ENCODE results near the gene HDAC4.

HDAC4 gene

GRCh38 chr2:239193925-239194677 is 206.7 kb downstream of the HDAC4 start:
- DNase-seq = no peak

- no peak for DNase-seq
Measured at GRCh38 chr2:239193401-239193811, 207.4 kb downstream of the HDAC4 start.

DNA sequence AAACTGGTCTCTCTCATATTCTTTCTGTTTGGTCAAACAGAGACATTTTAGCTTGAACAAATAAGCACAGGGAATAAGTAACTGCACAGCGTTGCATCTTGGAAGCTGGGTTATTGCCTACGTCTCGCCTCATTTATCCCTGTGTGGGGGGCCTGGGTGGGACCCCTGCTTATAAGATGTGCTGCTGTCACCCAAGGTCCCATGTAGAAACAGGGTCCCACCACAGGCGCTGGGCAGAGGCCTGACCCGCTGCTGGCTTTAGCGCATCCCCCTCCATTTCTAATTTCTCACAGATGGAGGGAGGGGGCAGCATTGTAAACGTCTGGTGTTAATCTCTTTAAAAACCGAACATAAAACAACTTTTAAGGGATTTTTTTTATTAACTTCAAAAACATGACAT is 207.8 kb downstream of the HDAC4 start:
- DNase-seq = no peak

DNA sequence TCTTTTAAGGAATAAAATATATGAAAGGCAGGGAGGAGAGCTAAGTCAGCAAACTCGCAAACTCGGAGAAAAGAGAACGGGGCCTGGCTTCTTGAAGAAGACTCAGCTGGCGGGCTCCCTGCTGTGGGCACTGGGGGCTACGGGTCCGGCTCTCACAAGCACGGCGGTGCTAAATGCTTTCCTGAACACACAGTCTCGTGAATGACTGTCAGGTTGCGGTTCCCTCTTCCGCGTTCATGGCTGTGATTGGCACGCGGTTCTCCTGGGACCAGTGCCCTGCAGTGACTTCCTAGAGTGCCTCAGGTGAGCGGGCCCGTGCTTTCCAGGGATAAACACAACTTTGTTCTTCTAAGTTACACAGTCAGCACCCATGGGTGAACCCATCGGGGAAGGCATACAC is 208.4 kb downstream of the HDAC4 start:
- DNase-seq = no peak

DNA sequence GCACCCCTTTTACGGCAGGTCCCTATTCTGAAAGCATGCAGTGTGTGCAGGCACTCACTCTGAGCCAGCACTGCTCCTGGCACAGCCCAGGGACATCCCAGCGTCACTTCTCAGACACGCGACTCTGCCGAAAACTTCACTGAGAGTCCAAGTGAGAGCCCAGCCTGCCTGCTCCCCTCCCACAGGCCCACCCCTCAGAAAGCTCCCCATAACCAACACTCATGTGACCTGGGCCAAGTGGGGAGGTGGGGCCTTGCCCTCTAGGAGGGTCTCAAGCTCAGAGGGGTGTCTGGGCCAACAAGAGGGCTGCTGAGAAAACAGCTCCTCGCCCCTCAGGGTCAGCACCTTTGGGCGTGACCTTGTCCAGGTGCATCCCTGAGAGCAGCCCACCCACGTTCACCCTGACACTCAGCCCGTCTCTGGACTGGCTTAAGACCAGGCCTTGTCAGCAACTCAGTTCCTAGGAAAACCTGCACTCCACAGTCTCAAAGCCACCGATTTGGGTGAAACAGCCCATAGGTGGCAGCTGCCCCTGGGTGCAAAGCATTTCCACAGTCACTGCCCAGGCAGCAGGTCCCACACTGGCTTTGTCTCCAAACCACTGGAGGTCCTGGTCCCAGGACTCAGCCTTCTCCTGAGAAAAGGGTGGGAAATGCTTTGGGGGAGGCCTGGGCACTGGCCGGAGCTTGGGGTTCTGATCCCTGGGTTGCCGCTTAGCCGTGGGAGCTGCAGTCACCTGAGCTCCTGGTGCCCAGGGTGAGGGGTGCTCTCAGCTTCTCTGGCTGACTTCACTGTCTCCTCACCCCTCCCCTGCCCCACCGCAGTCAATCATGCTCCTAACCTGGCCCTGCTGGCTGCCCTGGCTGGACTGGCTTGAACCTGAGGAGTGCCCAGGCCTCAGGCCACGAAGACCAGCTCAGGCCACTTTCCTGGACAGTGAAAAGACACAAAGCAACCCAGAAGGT is 209.6 kb downstream of the HDAC4 start:
- no peak for DNase-seq

- DNase-seq = no peak
Measured at GRCh38 chr2:239190361-239190760, 210.5 kb downstream of the HDAC4 start.

DNA sequence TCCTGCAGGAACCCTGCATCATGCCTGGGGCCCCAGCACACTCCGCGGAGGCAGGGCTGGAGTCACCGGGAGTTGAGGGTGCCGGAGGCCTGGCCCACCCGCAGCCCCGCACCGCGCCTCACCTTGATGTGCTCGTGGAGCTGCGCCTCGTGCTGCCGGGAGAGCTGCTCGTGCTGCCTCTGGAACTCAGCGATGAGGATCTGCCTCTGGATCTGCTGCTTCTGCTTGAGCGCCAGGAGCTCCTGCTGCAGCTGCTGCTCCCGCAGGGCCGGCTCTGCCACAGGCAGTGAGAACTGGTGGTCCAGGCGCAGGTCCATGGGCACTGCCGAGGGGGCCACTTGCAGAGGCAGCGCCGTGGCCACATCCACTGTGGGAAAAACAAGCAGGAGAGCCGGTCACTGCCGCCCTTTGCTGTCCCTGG is 211.1 kb downstream of the HDAC4 start:
- no peak for DNase-seq

DNA sequence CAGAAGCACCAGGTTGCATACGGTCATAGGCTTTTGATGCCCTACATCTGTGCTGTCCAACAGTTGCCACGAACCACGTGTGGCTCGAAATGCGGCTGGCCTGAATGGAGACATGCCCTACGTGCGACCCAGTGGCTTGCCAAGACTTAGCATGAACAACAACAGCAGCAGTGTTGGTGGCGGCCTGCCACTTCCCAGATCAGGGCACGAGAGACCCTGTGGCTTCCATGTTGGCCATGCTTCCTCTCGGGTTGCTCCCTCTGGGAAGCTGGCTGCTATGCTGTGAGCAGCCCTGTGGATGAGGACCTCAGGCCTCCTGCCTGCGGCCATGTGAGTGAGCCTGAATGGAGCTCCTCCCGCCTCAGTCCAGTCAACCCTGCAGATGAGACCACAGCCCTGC is 212.3 kb downstream of the HDAC4 start:
- no peak for DNase-seq

DNA sequence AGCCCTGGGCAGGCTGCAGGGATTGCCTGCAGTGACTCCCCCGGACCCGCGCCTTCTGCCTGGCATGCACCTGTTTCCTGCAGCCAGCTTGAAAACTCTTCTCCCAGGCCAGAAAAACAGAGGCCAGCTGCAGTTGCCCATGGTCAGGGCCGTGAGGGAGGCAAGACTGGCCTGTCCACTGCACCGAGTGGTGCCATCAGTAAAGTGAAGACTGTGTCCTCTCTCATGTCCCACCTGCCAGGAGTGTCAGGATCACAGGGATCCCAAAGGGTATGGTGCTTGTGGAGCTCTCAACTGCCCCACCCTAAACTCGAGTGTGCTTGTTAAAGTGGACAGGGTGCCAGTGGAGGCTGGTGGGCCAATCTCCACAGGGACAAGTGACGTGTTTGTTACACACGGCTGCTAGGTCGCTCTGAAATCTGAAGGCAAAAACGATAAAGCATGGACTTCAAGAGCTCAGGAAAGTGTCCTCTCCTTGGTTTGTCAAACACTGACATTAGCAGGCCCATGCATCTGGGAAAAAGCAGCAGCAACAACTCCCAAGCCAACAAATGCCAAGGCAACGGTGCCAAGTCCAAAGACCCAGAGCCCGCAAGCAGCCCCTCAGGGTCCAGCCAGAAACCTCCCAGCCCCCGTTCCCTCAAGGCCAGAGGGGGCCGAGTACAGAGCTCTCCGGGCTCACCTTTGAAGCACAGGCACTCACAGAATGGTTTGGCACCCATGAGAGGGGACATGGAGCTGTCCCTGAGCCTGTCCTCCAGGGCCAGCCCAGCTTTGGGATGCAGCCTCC is 213.2 kb downstream of the HDAC4 start:
- no peak for DNase-seq

DNA sequence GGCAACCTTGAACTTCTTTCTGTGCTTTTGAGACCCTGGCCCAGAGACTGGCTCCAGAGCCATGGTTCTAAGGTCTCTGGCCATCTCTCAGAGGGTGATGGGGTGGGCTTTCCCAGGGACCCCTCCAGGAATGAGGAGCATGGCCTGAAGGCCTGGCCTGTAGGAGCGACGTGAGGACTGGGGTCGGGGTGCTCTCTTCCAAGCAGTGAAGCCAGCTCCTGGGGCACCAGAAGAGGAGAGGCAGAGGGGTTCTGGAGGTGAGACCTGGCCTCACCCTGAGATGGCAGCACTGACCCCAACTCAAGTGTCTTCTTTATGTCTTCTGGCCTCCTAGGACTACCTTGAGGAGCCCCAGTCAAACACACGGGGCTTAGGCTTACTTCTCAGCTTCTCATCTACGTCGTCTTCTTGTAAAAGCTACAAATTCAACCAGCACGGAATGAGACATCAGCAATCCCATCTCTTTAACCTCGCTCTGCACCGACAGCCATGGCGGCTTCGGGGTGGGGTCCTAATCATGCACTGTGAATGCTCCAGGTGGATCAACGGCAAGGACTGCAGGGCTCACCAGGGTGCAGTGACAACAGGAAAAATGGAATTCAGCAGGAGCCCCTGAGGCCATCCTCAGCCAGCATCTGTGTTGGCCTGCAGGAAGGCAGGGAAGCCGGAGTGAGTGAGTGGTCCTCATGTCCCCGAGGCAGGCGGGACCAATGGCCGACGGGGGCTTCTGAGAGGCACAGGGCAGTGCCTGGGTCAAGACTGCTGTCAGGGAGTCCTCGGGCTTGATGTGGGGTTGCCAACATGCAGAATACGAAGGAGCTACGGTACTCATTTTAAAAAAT is 214.1 kb downstream of the HDAC4 start:
- no peak for DNase-seq

DNA sequence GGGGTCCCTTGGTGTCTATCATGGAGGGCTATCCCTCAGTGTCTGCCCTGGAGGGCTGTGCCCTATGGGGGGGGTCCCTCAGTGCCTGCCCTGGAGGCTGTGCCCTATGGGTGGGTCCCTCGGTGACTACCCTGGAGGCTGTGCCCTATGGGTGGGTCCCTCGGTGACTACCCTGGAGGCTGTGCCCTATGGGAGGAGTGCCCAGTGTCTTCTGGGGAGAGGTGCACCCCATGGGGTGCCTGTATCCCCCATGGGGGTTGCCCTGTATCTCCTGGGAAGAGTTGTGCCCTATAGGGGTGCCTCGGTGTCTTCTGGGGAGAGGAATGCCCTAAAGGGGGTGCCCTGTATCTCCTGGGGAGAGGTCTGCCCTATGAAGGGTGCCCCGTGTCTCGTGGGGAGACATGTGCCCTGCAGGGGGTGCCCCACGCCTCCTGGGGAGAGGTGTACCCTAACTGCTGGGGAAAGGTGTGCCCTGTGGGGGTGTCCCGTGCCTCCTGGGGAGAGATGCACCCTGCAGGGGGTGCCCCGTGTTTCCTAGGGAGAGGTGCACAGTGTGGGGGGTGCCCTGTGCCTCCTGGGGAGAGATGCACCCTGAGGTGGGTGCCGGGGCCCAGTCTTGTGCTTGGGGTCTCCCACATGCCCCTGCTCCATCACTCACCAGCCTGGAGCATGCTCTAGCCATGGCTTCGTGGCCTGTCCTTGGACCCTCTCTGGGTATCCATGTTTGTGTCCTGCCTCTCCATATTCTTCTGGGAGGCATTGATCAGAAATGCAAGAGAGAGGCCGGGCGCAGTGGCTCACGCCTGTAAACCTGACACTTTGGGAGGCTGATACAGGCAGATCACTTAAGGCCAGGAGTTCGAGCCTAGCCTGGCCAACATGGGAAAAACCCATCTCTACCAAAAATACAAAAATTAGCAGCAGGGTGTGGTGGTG is 215.6 kb downstream of the HDAC4 start:
- DNase-seq = no peak

GRCh38 chr2:239184179-239184578 is 216.6 kb downstream of the HDAC4 start:
- DNase-seq = no peak

DNA sequence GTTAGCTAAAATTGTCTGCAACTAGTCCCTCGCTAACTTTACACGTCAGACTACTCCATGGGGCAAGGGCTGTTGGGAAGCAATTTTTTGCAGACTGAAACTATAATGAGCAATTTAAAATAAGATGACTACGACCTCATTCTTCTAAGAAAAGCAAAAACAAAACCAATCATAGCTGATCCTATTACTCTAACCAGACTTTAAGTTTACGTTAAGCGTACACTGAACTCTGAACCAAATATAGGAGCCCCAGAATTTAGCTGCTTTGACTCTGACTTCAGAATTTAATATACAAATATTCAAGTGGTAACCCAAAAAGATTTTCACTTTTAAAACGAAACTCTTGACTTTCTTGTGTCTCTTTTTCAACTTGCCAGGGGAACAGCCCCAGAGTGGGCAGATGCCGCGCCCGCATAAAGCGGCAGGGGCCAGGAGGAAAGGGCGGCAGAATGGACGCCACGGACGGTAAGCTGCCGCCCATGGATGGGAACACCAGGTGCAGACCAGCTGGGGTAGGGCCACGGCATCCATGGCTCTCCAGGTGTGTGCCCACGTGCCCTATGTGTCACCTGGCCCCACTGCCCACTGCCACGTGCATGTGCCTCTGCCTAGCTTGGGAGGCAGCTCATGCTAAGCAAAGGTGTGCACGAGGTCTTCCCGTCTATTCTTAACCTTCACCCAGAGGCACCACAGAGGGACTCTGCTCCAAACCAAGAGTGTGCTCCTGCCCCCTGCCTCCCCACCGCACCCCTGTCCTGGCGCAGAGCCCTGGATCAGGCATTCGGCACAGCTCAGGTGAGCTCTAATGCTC is 217.6 kb downstream of the HDAC4 start:
- DNase-seq = no peak

DNA sequence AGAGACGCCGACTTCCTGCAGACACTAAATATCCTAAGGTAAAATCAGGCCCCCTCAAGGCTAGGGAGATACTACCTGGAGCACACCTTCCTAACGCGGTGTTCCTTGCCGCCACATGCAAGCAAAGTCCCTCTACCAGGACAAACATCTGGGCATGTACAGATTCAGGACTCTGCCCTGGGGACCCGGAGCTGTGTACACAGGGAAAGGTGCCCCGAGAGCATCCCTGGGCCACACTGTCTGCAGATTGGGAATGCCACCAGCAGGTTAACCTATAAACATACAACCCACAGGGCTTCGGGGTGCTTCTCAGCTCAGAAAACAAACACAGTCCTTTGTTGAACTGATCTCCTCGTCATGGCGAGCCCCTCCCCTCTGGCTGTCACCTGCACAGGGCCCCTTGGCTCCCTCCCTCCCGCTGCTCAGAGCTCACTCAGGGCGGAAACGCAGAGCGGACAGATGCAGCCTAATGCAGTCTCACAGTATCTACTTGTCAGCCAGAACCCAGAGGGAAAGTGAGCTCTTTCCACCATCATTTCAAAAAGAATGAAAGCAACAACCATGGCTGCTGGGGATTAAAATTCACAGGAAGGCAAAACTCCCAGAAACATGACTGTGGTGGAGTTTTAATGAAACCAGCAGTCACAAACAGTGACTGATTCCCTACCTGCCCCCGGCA is 218.8 kb downstream of the HDAC4 start:
- no peak for DNase-seq

DNA sequence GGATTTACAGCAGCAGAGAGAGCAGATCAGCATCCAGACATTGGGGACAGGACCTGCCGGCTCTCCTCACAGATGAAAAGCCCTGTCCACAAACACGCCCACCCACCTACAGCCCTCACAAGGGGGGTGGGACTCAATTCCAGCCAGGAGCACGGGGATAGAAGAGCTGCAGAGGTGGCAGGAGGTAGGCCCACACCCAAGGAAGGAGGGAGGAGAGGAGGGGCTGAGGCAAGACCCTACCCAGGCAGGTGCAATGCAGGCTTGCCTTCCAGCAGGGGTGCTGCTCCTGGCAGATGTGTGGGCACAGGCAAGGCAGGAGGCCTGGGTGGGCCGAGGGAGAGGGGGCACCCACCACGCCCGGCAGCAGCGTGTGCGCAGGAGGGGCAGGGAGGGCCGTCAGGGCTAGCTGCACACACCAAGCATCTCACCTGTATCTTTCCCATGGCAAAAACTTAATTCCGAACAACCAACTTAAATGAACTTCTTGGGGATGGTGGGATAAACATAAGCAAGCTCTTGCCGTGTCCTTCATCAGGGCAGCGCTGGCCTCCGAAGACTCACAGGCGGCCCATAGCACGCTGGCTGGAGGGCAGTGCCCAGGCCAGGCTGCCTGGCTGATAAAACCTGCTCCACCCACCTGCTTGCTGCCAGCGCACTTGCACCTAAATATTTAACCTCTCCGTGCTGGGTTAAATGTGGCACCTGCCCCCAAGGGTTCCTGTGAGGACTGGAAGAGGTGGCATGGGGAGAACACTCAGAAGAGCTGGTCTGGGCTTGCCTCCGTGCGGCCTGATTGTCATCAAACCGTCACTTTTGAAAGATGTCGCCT is 219.5 kb downstream of the HDAC4 start:
- DNase-seq = no peak

DNA sequence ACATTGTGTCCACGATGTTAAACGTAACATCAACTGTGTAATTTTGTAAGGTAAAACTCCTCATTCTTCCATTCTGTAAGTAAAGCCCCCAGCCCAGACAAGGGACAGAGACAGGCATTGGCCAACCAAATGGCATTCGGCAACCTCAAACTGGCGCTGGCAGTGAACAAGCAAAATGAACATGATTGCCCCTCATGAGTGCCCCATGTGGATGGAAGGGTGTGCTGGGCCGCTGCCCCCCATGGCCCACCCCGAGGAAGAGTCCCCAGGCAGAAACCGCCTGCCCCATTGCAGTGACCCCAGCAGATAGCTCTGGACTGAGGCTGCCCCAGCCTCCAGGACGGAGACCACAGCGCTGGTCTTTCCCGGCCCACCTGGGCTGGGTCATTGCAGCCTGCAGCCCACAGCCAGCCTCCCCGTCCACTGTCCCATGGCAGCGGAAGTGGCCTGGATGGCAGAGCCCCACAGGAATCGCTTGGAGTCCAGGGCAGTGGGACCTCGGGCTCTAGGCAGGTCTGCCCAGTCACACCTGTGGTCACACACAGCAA is 220.2 kb downstream of the HDAC4 start:
- DNase-seq = no peak

DNA sequence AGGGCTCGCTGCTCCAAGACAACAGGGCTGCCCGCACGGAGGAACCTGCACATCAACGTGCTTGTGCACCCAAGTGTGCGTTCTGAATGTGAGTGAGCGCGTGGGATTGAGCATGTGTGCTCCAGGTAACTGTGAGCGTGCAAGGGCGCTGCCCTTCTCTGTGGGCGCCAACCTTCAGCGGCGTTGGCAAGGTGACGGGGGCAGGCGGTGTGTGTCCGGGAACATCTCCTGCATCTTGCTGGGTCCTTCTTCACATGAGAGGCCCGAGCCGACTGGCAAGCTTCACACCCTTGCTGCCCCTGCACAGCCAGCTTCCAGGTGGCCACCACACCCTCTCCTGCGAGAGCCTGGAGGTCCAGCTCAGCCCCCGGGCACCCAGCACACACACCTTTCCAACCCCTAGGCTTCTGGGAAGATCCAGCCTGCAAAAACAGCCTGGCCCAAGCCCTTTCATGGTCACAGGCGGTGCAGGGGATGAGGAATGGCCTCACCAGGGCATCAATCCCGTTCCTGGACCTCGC is 220.9 kb downstream of the HDAC4 start:
- no peak for DNase-seq

GRCh38 chr2:239178954-239179353 is 221.9 kb downstream of the HDAC4 start:
- DNase-seq = no peak
